NK-92 (cell line): ENCODE measurements around the gene SRF.

Experiments used
- DNase-seq: peaks from one replicate; lab custom pipeline; 2025; ENCODE audit not compliant: unreplicated experiment; lab: John Stamatoyannopoulos, UW

The SRF gene

DNA sequence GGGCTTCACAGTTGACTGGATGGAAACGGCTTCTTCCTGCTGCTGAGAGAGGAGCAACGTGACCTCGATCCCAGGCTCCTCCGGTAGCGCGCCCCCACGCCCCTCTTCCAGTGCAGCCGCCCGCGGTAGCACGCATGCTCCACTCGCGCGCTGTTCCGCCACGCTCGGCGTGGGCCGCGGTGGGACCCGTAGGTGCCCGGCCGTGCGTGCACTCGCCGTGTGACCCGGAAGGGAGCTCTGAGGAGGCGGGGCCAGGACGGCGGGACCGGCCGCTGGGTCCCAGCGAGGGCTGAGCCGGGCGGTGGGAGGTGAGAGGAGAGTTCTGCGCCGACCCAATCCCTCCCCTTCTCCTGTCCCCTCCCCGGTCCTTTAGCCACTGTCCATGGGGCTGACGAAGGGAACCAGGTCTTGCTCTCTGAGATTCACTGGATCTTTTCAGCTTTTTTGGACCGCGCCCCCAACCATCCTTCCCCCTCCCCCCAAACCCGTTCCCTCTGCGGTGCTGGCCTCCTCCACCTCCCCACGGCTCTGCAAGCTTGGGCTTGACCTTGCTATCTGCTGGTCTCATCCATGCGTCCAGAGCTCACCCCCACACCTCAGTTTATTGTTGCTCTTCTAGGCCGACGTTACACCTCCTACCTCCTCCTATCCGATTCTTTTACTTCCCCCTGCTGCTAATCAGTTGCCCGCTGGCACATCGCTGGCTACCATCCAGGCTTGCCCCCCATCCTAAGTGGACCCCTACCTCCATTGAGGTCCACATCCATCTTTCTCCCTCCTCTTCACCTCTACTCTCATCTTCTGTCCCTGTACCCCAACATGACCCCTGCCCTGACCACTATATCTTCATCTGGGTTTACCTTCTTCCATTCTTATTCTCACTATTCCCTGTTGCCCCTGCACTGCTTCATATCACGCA is 11.1 kb downstream of the SRF start, which contains the start of gene CUL9:
Gene CUL9 (plus strand): TSS at position 255 of the 919 bp plus-strand sequence. CDS start 2,115 bp downstream, outside the sequence.
- DNase-seq, result no peak

DNA sequence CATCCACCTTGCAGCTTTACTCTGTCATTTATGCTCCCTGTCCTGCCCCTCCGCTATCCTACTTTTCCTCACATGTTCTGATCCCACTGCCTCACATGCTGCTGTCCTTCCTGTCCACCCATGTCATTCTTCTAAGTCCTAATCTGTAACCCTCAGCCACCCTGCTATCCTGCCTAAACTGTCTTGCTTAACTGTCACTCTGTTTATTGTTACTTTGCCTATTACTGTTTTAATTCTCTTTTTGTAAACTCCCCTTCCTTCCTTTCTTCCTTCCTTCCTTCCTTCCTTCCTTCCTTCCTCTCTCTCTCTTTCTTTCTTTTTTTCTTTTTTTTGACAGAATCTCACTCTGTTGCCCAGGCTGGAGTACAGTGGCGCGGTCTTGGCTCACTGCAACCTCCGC is 12.4 kb downstream of the SRF start:
- no peak for DNase-seq

DNA sequence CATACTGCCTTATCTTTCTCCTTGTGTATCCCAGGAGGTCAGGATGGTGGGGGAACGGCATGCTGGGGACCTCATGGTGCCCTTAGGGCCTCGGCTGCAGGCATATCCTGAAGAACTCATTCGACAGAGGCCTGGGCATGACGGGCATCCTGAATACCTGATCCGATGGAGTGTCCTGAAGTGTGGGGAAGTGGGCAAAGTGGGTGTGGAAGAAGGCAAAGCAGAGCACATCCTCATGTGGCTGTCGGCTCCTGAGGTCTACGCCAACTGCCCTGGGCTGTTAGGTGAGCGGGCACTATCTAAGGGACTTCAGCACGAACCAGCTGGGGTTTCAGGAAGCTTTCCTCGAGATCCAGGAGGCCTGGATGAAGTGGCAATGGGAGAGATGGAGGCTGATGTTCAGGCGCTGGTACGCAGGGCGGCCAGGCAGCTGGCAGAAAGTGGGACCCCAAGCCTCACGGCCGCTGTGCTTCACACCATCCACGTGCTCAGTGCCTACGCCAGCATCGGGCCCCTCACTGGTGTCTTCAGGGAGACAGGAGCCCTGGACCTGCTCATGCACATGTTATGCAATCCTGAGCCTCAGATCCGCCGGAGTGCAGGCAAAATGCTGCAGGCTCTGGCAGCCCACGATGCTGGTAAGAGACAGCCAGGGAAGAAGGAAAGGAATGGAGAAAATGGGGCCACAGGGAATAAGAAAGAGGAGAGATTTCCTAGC is 13.4 kb downstream of the SRF start:
- DNase-seq, result no peak

DNA sequence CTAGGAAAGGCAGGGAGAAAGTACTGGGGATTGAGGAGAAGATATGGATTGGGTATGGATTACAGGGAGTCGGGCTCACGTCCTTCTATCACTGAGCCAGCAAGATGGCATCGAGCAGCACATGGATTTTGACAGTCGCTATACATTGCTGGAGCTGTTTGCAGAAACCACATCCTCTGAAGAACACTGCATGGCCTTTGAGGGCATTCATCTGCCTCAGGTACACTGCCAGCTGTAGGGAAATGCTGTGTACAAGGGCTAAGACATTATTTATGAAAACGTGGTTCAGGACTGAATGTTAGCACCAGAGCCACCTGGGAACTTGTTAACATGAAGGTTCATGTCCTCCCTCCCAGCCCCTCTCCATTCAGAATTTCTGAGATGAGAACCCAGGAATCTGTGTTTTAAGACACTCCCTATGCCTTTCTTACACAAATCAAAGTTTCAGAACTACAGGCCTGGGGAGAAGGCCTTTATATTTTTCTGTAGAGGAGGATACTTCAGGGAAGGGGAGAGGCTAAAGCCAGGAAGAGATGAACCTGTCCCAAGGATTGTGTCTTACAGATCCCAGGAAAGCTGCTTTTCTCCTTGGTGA is 14.4 kb downstream of the SRF start:
- no peak for DNase-seq

DNA sequence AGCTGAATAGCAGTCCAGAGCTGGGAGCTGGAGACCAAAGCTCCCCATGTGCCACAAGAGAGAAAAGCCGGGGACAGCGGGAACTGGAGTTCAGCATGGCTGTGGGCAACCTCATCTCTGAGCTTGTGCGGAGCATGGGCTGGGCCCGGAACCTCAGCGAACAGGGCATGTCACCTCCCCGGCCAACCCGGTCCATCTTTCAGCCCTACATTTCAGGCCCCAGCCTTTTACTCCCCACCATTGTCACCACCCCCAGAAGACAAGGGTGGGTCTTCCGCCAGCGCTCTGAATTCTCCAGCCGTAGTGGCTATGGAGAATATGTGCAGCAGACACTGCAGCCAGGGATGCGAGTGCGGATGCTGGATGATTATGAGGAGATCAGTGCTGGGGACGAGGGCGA is 14.9 kb downstream of the SRF start:
- no peak for DNase-seq

DNA sequence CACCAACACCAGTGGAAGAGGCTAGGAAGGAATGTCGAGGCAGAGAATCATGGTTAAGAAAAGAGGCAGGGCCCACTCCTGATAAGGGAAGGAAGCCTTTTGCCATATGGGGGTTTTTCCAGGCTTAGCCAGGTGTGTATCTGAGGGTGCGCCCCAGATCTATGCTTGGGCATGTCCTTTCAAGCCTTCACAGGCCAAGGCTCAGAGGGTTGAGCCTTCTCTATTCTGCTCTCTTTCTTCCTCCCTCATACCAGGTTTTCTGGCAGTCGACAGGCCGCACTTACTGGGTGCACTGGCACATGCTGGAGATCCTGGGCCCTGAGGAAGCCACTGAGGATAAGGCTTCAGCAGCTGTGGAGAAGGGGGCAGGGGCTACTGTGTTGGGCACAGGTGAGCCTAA is 15.6 kb downstream of the SRF start:
- DNase-seq, result no peak

DNA sequence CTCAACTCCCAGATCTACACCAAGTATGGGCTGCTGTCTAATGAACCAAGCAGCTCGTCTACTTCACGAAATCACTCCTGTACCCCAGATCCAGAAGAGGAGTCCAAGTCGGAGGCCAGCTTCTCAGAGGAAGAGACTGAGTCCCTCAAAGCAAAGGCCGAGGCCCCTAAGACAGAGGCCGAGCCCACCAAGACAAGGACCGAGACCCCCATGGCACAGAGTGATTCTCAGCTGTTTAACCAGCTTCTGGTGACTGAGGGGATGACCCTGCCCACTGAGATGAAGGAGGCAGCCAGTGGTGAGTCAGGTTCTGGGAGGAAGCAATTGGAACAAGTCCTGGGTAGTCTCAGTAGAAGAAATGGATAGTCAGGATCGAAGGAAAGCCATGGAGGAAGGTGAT is 16.8 kb downstream of the SRF start:
- DNase-seq, result no peak

DNA sequence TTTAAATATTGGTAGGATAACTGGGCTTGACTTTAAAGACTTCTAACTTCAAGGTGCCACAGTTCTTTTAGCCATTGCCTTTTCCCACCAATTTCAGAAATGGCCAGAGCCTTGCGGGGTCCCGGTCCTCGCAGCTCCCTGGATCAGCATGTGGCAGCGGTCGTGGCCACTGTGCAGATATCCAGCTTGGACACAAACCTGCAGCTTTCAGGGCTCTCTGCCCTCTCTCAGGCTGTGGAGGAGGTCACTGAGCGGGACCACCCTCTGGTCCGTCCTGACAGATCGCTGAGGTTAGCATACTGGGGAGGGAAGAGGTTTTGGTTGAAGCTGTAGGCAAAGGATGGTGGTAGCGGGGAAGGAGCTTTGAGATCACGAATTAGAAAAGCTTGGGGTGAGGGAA is 17.4 kb downstream of the SRF start:
- DNase-seq, result no peak

DNA sequence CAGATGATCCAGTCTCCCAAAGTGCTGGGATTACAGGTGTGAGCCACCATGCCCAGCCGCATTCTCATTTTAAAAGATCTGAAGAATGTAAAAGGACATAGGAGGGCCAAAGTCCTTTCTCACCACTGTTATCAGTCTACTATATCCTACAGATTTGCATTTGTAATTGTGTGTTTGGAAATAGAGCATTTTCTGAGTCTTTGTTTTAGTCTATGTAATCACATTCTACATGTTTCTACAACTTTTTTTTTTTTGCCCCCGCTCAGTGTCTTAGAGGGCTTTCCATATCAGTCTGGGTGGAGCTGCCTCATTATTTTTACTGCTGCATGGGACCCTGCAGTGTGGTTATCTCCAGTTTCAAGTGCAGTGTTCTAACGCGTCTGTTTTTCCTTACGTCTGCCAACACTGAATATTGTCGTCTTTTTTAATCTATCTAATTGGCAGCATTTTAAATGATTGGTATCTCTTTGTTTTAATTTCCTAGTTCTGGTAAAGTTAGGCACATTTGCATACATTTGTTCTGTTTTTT is 18.8 kb downstream of the SRF start:
- DNase-seq, result no peak

DNA sequence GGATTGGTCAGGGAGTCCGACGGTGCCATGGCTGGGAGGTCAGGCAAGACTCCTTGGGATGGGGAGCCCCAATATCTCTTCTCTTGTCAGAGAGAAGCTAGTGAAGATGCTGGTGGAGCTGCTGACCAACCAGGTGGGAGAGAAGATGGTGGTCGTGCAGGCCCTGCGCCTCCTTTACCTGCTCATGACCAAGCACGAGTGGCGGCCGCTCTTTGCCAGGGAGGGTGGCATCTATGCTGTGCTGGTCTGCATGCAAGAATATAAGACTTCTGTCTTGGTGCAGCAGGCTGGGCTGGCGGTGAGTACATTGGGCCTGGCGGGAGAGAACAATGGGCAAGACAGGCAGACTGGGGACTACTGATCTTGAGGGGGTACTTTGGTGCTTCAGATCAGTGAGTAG is 21.8 kb downstream of the SRF start:
- no peak for DNase-seq

DNA sequence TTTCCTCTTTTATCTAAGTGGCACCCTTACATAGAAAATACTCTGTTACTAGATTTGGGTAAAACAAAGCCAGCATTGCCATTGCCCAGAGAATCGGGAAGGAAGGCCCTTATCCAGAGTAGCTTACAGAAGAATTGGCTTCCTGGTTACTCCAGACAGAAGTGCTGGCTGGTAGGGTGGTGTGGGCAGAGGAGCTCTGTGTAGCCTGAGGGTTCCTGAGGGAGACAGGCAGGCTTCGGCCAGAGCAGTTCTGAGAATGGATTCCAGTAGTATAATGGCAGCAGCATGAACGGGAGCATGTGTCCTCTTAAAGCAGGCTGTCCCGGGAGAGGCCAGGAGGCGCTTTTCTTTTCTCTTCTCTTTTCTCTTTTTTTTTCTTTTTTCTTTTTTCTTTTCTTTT is 22.9 kb downstream of the SRF start:
- no peak for DNase-seq

DNA sequence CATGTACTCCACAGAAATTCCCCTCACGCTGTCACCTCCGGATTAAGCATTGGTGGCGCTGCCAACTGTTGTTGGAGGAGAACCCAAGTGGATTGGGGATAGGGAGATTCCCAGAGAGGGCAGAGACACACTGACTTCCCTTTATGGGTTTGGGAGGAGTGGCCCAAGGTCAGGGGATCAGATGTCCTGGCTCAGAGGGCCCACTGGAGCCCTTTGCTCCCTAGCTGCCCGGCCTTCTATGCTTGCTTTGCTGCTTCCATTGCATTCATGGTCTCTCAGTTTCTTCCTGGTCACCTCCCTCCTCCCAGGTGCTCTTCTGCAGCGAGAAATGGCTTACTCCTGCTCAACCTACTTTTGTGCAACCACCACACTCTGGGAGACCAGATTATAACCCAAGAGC is 25.3 kb downstream of the SRF start:
- no peak for DNase-seq

DNA sequence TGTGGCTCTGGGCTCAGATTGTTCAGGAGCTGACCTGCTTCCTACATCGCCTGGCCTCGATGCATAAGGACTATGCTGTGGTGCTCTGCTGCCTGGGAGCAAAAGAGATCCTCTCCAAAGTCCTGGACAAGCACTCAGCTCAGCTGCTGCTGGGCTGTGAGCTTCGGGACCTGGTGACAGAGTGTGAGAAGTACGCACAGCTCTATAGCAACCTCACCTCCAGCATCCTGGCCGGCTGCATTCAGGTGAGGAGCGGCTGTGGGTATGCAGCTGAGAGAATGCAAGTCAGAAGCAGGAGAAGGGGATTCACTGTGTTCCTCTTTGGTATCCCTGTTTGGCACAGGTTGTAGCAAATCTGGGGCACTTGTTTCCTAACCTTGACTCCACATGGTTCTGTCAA is 28.8 kb downstream of the SRF start:
- DNase-seq, result no peak

DNA sequence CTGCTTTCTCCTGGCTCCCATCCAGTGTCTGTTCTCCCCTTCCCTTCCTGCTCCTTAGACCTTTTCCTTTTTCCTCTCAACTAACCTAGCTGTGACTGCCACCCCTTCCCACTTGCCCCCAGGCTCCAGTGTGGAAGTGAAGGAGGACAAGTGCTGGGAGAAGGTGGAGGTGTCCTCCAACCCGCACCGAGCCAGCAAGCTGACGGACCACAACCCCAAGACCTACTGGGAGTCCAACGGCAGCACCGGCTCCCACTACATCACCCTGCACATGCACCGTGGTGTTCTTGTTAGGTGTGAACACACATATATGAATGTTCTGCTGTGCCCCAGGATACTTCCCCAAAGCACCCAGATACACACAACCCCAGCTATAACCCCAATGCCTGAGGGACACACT is 29.5 kb downstream of the SRF start:
- DNase-seq, result no peak

DNA sequence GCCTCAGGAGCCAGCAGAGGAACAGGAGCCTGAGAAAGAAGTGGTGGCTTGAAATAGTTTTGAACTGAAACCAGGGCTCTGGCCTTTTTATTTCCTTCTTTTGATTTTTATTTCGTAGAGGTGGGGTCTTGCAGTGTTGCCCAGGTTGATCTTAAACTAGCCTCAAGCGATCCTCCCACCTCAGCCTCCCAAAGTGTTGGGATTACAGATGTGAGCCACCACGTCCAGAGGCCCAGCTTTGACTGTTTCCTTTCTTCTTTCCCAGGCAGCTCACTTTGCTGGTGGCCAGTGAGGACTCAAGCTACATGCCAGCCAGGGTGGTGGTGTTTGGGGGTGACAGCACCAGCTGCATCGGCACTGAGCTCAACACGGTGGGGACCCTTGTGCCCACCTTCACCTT is 31.4 kb downstream of the SRF start:
- no peak for DNase-seq

DNA sequence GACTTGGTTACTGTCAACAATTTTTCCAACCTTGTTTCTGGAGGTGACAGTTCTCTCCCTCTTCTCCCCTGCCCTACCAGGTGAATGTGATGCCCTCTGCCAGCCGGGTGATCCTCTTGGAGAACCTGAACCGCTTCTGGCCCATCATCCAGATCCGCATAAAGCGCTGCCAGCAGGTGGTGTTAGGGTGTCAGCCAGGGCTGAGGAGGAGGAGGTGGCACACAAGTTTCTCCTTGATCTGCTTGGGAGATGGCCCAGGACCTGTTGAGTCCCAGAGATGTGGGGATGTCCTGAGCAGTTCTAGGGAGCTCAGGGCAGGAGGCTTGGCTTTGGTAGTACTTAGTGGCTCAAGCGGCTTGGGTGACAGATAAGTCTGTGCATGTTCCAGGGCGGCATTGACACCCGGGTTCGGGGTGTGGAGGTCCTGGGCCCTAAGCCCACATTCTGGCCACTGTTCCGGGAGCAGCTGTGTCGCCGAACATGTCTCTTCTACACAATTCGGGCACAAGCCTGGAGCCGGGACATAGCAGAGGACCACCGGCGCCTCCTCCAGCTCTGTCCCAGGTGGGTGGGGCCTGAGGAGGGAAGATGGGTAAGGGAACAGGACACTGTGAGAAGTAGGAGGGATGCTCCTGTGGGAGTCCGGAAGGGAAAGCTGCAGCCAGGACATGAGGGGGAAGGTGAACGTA is 32.1 kb downstream of the SRF start:
- no peak for DNase-seq

DNA sequence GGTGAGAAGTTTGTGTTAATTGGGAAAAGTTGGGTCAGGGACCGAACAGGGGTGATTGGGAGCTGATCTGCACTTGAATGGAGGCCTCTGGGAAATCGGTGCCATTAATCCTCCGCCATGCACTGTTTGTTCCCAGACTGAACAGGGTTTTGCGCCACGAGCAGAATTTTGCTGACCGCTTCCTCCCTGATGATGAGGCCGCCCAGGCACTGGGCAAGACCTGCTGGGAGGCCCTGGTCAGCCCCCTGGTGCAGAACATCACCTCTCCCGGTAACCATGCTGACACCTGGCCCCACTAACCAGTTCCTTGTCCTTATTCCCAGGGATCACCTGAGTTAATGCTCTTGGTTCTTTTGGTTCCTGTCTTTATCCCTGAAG is 32.6 kb downstream of the SRF start:
- DNase-seq, result no peak

DNA sequence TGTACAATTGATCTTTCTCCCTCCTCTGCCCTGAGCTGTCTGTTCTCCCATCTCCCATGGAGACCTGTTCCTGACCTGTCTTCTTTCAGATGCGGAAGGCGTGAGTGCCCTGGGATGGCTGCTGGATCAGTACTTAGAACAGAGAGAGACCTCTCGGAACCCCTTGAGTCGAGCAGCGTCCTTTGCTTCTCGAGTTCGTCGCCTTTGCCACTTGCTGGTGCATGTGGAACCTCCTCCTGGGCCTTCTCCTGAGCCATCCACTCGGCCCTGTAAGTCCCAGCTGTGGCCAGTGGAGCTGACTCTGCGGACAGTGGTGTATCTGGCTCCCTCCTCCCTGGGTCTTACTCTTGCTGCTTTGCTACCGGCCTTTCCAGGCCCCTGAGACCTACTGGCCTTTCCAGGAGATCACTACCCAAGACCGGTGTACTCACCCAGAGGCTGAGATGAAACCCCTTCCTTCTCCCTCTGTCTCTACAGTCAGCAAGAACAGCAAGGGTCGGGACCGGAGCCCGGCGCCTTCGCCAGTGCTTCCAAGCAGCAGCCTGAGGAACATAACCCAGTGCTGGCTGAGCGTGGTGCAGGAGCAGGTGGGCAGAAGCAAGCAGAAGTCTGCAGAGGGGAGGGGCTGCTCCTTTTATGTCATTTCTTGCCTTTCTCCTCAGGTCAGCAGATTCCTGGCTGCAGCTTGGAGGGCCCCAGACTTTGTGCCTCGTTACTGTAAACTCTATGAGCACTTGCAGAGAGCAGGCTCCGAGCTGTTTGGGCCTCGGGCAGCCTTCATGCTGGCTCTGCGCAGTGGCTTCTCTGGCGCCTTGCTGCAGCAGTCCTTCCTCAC is 33.4 kb downstream of the SRF start:
- DNase-seq, result no peak

DNA sequence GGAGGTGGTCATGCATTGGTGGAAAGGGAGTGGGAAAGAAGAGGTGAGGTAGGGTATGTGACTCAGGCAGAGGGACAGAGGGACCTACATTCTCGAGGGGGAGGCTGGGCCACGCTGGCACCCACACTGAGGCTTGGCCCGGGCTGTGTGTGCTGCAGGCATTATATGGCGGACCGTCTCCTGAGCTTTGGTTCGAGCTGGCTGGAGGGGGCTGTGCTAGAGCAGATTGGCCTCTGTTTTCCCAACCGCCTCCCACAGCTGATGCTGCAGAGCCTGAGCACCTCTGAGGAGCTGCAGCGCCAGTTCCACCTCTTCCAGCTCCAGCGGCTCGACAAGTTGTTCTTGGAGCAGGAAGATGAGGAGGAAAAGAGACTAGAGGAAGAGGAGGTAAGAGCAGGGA is 34.8 kb downstream of the SRF start:
- DNase-seq, result no peak

DNA sequence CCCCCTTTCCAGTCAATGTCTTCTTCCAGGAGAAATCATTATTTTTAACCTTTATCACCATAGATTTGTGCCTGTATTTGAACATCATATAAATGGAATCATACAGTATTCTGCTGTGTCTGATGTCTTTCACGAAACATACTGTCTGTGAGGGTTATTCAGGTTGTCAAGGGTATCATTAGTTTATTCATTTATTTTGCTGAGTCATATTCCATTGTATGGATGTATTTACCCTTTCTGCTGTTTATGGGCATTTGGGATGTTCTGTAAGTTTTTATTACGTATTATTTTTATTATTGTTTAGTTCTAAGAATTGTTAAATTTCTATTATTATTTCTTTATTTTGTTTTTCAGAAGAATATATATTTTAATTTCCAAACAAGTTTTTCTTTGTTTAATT is 36.2 kb downstream of the SRF start:
- no peak for DNase-seq
